ENCODE data around the gene NKX2-3. TPM values are rescaled to one million over a fixed set of nuclear protein-coding genes. Genes with fewer than 3 reads are reported as not detected.

The NKX2-3 gene
- polyA plus RNA-seq, 2 of the 4 experiments (the other 2 are of a cell fraction), result not detected

DNA sequence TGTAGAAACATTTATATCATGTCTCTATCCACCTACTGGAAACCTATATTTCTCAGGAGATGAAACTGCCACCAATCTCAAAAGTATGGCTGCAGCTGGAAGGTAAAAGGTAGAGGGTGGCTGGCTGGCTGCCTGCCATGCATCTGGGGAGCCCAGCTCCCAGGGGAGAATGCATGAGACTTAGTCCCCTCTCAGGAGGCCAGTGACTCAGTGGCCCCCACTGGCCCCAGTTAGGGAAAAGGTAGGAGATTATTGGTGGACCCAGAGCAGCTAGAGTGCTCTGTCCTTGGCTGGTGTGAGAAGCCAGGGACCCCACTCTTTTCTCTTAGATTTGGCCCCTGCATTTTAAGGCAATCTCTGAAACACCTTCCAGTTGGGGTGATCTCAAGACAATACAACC, 6.8 kb upstream of the NKX2-3 start:
- no peak for ATAC-seq
- no peak for FAIRE-seq
- CTCF ChIA-PET, result no interaction called here
- Histone ChIP-seq H3K27ac (no peak overlapping the region), H3K4me2 (no peak overlapping the region), H3K4me3 (no peak overlapping the region), H3K9me3 (no peaks in the 10 kb centered on the region), H3K4me1 (no peaks in the 10 kb centered on the region)
- POLR2A ChIA-PET, result no interaction called here
- TF ChIP-seq NPAS2 (CRISPR knock-in tag; IDR thresholded peaks at IDR 0.05; ENCODE audit: borderline replicate concordance) (no peak), RARB (CRISPR knock-in tag; IDR thresholded peaks at IDR 0.05) (no peak), RAD21 (conservative IDR thresholded peaks at IDR 0.05 in 1 of 2, IDR thresholded peaks at IDR 0.05 in 1 of 2) (no peak), MYC (IDR thresholded peaks at IDR 0.05; ENCODE audit: borderline replicate concordance, low read length) (no peak), EHF (CRISPR knock-in tag; IDR thresholded peaks at IDR 0.05) (no peak), TP53 (CRISPR knock-in tag; IDR thresholded peaks at IDR 0.05) (no peak), PHF8 (IDR thresholded peaks at IDR 0.05; ENCODE audit: borderline replicate concordance, low read depth) (no peak)
- TF ChIP-seq, protein P1, sequence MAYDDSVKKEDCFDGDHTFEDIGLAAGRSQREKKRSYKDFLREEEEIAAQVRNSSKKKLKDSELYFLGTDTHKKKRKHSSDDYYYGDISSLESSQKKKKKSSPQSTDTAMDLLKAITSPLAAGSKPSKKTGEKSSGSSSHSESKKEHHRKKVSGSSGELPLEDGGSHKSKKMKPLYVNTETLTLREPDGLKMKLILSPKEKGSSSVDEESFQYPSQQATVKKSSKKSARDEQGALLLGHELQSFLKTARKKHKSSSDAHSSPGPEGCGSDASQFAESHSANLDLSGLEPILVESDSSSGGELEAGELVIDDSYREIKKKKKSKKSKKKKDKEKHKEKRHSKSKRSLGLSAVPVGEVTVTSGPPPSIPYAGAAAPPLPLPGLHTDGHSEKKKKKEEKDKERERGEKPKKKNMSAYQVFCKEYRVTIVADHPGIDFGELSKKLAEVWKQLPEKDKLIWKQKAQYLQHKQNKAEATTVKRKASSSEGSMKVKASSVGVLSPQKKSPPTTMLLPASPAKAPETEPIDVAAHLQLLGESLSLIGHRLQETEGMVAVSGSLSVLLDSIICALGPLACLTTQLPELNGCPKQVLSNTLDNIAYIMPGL (CRISPR knock-in tag; IDR thresholded peaks at IDR 0.05; ENCODE audit: borderline replicate concordance), result no peak
- TF ChIP-seq, protein P2, sequence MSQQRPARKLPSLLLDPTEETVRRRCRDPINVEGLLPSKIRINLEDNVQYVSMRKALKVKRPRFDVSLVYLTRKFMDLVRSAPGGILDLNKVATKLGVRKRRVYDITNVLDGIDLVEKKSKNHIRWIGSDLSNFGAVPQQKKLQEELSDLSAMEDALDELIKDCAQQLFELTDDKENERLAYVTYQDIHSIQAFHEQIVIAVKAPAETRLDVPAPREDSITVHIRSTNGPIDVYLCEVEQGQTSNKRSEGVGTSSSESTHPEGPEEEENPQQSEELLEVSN (IDR thresholded peaks at IDR 0.05; ENCODE audit: borderline replicate concordance, low read depth), result no peak
- TF ChIP-seq, protein P3, sequence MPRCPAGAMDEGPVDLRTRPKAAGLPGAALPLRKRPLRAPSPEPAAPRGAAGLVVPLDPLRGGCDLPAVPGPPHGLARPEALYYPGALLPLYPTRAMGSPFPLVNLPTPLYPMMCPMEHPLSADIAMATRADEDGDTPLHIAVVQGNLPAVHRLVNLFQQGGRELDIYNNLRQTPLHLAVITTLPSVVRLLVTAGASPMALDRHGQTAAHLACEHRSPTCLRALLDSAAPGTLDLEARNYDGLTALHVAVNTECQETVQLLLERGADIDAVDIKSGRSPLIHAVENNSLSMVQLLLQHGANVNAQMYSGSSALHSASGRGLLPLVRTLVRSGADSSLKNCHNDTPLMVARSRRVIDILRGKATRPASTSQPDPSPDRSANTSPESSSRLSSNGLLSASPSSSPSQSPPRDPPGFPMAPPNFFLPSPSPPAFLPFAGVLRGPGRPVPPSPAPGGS (IDR thresholded peaks at IDR 0.05), result no peak
- TF ChIP-seq, protein P4, sequence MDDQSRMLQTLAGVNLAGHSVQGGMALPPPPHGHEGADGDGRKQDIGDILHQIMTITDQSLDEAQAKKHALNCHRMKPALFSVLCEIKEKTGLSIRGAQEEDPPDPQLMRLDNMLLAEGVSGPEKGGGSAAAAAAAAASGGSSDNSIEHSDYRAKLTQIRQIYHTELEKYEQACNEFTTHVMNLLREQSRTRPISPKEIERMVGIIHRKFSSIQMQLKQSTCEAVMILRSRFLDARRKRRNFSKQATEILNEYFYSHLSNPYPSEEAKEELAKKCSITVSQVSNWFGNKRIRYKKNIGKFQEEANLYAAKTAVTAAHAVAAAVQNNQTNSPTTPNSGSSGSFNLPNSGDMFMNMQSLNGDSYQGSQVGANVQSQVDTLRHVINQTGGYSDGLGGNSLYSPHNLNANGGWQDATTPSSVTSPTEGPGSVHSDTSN (IDR thresholded peaks at IDR 0.05), result no peak
- TF ChIP-seq, protein P5, sequence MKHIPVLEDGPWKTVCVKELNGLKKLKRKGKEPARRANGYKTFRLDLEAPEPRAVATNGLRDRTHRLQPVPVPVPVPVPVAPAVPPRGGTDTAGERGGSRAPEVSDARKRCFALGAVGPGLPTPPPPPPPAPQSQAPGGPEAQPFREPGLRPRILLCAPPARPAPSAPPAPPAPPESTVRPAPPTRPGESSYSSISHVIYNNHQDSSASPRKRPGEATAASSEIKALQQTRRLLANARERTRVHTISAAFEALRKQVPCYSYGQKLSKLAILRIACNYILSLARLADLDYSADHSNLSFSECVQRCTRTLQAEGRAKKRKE (CRISPR knock-in tag; IDR thresholded peaks at IDR 0.05; ENCODE audit: low read depth), result no peak
- DNase-seq (ENCODE audit: low read depth in 1 of 2, low spot score in 1 of 2), result no peak

DNA sequence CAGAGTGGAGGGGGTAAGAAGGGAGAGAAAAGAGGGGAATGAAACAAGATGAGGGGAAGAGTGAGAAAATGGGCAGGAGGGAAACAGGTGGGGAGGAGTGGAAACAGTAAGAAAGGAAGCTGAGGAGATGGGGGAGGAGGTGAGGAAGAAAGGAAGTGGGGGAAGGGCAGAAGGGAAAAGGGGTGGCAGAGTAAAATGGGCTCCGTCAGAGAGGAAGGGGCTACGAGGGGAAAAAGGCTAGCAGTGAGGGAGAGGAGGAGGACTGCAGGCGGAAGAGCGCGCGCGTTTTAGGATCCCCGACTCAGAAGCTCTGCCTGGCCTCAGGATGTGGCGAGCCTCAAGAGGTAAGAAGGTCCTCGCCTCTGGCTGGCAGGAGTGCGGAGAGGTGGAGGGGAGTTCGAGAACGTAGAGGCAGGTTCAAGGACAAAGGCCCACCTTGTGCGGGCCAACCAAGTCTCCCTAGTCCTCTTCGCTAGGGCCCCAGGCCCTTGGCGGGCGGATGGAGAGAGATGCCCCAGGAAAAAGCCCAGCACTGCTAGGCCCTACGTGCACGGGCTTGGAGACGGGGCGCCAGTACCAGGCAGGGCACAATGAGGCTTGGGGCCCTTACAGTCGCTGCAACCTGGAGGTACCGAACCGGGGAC, 5.8 kb upstream of the NKX2-3 start:
- no peak overlapping the region for H3K27ac ChIP-seq
- DNase-seq (ENCODE audit: low read depth in 1 of 2, low spot score in 1 of 2), result no peak
- no peaks in the 10 kb centered on the region for H3K4me1 ChIP-seq
- no peak overlapping the region for H3K4me3 ChIP-seq
- POLR2A ChIA-PET, result no interaction called here
- no peak for TF ChIP-seq POLR2A (IDR thresholded peaks at IDR 0.05; ENCODE audit: low read length)
- no peaks in the 10 kb centered on the region for H3K9me3 ChIP-seq
- CTCF ChIA-PET, result interaction anchor here (0.7 kb wide), 1 partner anchor 85 kb away, joined by 3 read pairs; no protein-coding TSS in a partner anchor
- no peak for FAIRE-seq
- WGBS (ENCODE audit: missing lambda C conversion rate), result 80% methylated on average over 24 of the region's 24 CpGs
- ATAC-seq, result no peak
- no peak overlapping the region for H3K4me2 ChIP-seq

DNA sequence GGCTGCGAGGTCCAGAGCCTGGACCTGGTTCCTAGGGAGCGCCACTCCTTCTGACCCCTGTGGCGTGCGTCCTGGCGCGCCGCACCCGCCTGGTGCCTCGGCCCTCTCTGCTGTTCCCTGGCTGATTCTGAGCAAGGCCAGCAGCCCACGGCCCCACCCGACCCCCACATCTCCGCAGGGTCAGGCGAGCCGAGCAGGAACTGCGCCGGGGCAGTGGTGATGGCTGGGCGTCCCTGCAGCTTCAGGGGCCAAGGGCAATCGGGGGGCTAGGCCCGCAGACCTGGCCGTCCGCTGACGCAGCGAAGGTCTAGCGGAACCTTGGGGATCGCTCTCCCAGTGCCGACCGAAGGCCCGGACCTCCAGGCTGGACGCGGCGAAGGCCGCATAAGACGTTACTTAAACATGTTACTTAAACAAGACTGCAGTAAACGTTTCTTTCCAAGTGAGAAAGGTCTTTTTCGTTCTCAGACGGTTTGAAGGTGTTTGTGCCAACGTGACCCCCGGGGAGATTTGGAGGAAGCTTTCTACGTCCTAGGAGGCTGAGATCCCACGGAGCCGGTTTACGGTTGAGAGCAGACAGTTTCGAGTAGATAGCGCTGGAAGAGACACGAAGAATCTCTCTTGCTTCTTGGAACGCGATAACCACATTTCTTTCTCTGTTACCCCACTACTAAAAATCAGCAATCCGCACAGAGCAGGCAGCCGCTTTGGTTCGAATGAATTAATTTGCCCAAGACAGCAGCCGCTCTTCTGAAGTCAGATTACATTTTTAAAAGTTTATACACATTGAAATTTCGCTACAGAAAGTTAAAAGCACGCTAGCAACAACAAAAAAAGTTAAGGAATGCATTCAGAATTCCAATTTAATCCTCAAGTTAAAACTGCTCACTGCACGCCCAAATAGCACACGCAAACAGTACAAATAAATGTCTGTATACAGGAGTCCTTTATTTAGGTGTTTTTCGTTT, 4.9 kb upstream of the NKX2-3 start:
- no peaks in the 10 kb centered on the region for H3K9me3 ChIP-seq
- no peak overlapping the region for H3K4me3 ChIP-seq
- no peak for TF ChIP-seq RARB (CRISPR knock-in tag; IDR thresholded peaks at IDR 0.05)
- TF ChIP-seq, protein P4 (IDR thresholded peaks at IDR 0.05), result no peak
- no peak for TF ChIP-seq ZSCAN20 (CRISPR knock-in tag; IDR thresholded peaks at IDR 0.05)
- TF ChIP-seq, protein P6, sequence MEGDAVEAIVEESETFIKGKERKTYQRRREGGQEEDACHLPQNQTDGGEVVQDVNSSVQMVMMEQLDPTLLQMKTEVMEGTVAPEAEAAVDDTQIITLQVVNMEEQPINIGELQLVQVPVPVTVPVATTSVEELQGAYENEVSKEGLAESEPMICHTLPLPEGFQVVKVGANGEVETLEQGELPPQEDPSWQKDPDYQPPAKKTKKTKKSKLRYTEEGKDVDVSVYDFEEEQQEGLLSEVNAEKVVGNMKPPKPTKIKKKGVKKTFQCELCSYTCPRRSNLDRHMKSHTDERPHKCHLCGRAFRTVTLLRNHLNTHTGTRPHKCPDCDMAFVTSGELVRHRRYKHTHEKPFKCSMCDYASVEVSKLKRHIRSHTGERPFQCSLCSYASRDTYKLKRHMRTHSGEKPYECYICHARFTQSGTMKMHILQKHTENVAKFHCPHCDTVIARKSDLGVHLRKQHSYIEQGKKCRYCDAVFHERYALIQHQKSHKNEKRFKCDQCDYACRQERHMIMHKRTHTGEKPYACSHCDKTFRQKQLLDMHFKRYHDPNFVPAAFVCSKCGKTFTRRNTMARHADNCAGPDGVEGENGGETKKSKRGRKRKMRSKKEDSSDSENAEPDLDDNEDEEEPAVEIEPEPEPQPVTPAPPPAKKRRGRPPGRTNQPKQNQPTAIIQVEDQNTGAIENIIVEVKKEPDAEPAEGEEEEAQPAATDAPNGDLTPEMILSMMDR (IDR thresholded peaks at IDR 0.05), result no peak
- TF ChIP-seq, protein P5 (CRISPR knock-in tag; IDR thresholded peaks at IDR 0.05; ENCODE audit: low read depth), result no peak
- DNase-seq (ENCODE audit: low read depth in 1 of 2, low spot score in 1 of 2) (no peak), FAIRE-seq (no peak), ATAC-seq (no peak)
- H3K4me2 ChIP-seq, result peak overlapping the region; percentile 13; the same call in 1 of the 3 replicates
- H3K27ac ChIP-seq, result no peak overlapping the region
- 75% methylated on average over 53 of the region's 56 CpGs for WGBS (ENCODE audit: missing lambda C conversion rate)
- ChIA-PET CTCF (no interaction called here), POLR2A (no interaction called here)
- no peaks in the 10 kb centered on the region for H3K4me1 ChIP-seq

Data from A549 (cell line).